ENCODE measurements around the gene REN. TPM values are rescaled to one million over a fixed set of nuclear protein-coding genes. Genes with fewer than 3 reads are reported as not detected.

REN gene
- total RNA-seq, 4 donors from 2014 or later = 0.38 to 0.99 TPM; not detected in 2

- intact Hi-C loops (cut with DNase I) = no loop called here
- Histone ChIP-seq H3K4me1 (peaks cover 4 to 39% (median 14%) of the 10 kb centered on the region in 3 donors), H3K27me3 (no peaks in the 10 kb centered on the region), H3K4me3 (no peak overlapping the region), H3K36me3 (peaks cover 0 to 71% (median 6%) of the 10 kb centered on the region in 3 donors), H3K9me3 (no peaks in the 10 kb centered on the region), H3K27ac (peak overlapping the region in 1 of 4 donors; percentile 11)
- TF ChIP-seq CTCF (IDR thresholded peaks at IDR 0.05) (no peak), POLR2A (IDR thresholded peaks at IDR 0.05) (no peak)
- WGBS, 2 donors = 75 to 82% methylated on average over 2 to 3 of the region's 4 CpGs
- no peak for DNase-seq
Measured at GRCh38 chr1:204116539-204116938, 49.6 kb downstream of the REN start.

- Histone ChIP-seq H3K9me3 (no peaks in the 10 kb centered on the region), H3K4me1 (peaks cover 4 to 53% (median 14%) of the 10 kb centered on the region in 3 donors), H3K27me3 (no peaks in the 10 kb centered on the region), H3K27ac (no peak overlapping the region), H3K36me3 (peaks cover 0 to 57% (median 0%) of the 10 kb centered on the region in 3 donors), H3K4me3 (no peak overlapping the region)
- no peak for DNase-seq
- intact Hi-C loops (cut with DNase I) = no loop called here
- TF ChIP-seq POLR2A (IDR thresholded peaks at IDR 0.05) (no peak), CTCF (IDR thresholded peaks at IDR 0.05) (no peak)
- 70 to 77% methylated on average over 3 to 4 of the region's 4 CpGs for WGBS, 2 donors
Measured at GRCh38 chr1:204115116-204115515, 51.0 kb downstream of the REN start.

- Histone ChIP-seq H3K27ac (peak overlapping the region in 2 of 4 donors; percentile 28 to 44), H3K4me1 (peaks cover 4 to 55% (median 14%) of the 10 kb centered on the region in 3 donors)
- 87 to 94% methylated on average over 2 to 4 of the region's 4 CpGs for WGBS, 2 donors
Measured at GRCh38 chr1:204114606-204115005, 51.5 kb downstream of the REN start.

GRCh38 chr1:204113896-204114295 is 52.2 kb downstream of the REN start:
- Histone ChIP-seq H3K27me3 (no peaks in the 10 kb centered on the region), H3K27ac (peak overlapping the region in 2 of 4 donors; percentile 21 to 44), H3K36me3 (peaks cover 0 to 44% (median 0%) of the 10 kb centered on the region in 3 donors), H3K9me3 (no peaks in the 10 kb centered on the region), H3K4me1 (peaks cover 4 to 59% (median 14%) of the 10 kb centered on the region in 3 donors), H3K4me3 (no peak overlapping the region)
- intact Hi-C loops (cut with DNase I) = no loop called here
- no peak for DNase-seq
- WGBS, 2 donors = 8 to 38% methylated on average over 1 of the region's 1 CpG
- TF ChIP-seq CTCF (IDR thresholded peaks at IDR 0.05) (no peak), POLR2A (IDR thresholded peaks at IDR 0.05) (no peak)

More at GRCh38 chr1:204114606-204115005, 51.5 kb downstream of the REN start:
- no peak for DNase-seq
- H3K27me3 ChIP-seq = no peaks in the 10 kb centered on the region
- no peak overlapping the region for H3K4me3 ChIP-seq
- no peak for TF ChIP-seq POLR2A (IDR thresholded peaks at IDR 0.05)
- TF ChIP-seq CTCF (IDR thresholded peaks at IDR 0.05) = no peak
- intact Hi-C loops (cut with DNase I) = no loop called here
- H3K9me3 ChIP-seq = no peaks in the 10 kb centered on the region
- peaks cover 0 to 51% (median 0%) of the 10 kb centered on the region in 3 donors for H3K36me3 ChIP-seq

- peak overlapping the region in 2 of 4 donors; percentile 21 to 44 for H3K27ac ChIP-seq
- H3K4me3 ChIP-seq = no peak overlapping the region
- no peak for TF ChIP-seq POLR2A (IDR thresholded peaks at IDR 0.05)
- TF ChIP-seq CTCF (IDR thresholded peaks at IDR 0.05) = no peak
- intact Hi-C loops (cut with DNase I) = no loop called here
- H3K4me1 ChIP-seq = peaks cover 4 to 67% (median 14%) of the 10 kb centered on the region in 3 donors
- DNase-seq = no peak
- H3K27me3 ChIP-seq = no peaks in the 10 kb centered on the region
- peaks cover 0 to 36% (median 0%) of the 10 kb centered on the region in 3 donors for H3K36me3 ChIP-seq
- 71 to 74% methylated on average over 5 to 7 of the region's 11 CpGs for WGBS, 2 donors
- no peaks in the 10 kb centered on the region for H3K9me3 ChIP-seq
Measured at GRCh38 chr1:204112876-204113730, 53.0 kb downstream of the REN start.
